Inflammatory macrophage treated with lipopolysaccharide for 4 hours (primary cell): ENCODE data around the gene TULP4.
"Not testable (repeated sequence)": the region's sequence is repeated elsewhere in the genome, so short reads cannot be mapped to it uniquely, and the experiment has no call there.

Experiments
- DNase-seq: peaks from one replicate; pipeline ENCODE4 v3.0.0-alpha.2; 2020

Gene TULP4

DNA sequence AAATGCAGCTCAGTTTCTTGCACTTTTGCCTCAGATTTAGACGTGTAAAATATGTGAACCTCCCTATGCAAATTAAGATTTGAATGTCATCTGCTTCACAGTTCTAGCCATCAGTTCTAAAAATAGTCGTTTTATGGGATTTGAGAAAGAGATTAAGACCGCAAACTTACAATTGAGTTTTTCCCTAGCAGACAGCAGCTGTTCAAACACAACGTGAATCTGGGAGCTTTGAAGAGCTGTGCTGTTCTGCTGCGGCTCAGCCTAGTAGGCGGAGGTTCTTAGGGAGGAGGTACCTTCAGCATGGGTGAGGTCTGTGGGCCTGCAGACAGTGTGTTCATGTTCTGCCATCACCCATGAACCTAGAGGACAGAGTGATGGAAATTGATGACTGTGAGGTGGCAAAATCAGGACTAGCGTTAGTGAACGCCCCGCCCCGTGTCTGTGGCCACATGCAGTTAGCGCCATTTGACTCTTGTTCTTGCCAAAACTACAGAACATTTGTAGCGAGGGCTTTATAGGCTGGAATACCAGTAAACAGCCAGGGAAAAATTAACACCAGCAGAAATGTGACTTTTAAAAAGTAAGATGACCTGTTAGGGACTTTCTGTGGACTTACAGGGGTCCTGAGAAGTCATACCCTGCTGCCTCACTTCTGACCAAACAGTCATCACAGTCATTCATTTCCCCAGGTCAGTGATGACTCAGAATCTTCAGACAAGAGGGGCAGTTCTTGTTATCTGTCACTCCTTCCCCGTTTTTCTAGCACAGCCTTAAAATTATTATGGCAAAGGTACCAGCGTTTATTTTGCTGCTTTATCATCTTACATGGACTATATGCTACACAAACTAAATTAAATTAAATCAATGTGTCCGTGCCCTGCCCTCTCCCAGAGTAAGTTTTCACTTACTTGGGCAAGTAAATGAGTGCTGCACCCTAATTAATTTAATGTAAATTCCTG lies 163.4 kb downstream of the TULP4 start:
- DNase-seq, result peak; percentile 73

DNA sequence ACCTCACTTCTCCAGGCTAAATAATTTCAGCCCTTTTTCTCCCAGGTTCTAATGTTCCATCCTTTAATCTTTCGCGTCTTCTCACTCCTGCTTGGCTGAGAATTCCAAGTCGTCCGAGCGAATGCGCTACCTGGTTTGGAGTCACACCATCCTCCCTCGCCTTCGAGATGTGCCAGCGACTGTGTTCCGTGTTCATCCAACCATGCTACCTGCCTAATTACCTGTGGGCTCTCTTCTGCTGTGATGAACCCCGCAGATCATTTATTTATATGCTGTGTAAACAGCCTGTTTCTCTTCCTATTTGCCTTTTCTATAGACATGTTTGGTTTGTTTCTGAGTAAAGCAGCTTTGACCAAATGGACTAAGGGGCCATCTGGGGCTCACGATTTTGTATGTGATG lies 164.1 kb downstream of the TULP4 start:
- no peak for DNase-seq

- not testable (repeated sequence) for DNase-seq
Observed at GRCh38 chr6:158477722-158478121, 165.5 kb downstream of the TULP4 start.

GRCh38 chr6:158480989-158481388 lies 168.7 kb downstream of the TULP4 start:
- no peak for DNase-seq

- DNase-seq, result no peak
Observed at GRCh38 chr6:158481690-158482473, 169.6 kb downstream of the TULP4 start.

GRCh38 chr6:158485431-158485830 lies 173.2 kb downstream of the TULP4 start:
- no peak for DNase-seq

DNA sequence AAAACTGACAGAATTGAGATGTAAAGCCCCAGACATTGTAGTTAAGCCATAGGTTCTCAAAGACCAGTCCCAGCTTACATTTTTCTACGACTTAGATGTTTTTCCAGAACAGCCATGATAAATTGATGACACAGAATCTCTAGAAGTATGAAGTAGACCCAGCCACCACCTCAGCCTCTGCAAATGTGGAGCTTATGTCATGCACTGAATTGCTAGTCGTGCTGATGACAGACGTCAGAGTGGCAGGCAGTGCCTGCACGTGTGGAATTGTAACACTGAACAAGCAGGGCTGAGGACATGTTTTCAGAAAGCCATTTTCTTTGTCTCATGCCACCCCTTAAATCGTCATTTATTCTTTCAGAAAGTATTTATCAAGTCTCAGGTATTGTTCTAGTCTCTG lies 175.2 kb downstream of the TULP4 start:
- no peak for DNase-seq

DNA sequence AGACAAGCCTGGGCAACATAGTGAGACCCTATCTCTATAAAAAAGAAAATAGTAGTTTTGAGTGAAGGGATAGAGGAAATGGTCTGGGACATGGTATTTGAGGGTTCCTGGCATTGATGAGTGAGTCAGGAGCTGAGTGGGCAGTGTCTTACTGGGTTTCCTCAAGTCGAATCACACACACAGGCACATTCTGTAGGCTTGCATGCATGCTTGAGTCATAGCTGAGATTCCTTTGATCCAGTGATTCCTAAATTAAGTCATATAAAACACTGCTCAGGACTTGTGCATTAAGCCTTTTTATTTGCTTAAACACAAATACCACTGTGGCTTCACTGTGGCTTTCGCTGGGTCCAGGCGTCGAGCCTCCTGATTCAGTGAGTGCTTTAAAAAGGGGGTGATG lies 175.8 kb downstream of the TULP4 start:
- DNase-seq, result peak; percentile 59

- no peak for DNase-seq
Observed at GRCh38 chr6:158489441-158489840, 177.2 kb downstream of the TULP4 start.

- no peak for DNase-seq
Observed at GRCh38 chr6:158492881-158493280, 180.6 kb downstream of the TULP4 start.

DNA sequence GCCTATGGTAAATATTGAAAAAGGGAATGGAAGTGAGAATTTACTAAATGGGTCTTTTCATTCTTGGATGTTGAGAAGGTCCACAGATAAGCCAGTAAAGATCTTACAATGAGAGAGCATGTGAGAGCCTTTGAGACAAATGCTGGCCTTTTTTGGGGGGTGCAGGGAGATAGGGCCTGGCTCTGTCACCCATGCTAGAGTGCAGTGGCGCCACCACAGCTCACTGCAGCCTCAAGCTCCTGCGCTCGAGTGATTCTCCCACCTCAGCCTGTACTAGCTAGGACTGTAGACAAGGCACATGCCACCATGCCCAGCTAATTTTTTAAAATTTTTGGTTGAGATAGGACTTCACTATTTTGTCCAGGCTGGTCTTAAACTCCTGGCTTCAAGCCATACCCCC lies 184.4 kb downstream of the TULP4 start:
- no peak for DNase-seq

GRCh38 chr6:158497620-158498019 lies 185.4 kb downstream of the TULP4 start:
- no peak for DNase-seq

DNA sequence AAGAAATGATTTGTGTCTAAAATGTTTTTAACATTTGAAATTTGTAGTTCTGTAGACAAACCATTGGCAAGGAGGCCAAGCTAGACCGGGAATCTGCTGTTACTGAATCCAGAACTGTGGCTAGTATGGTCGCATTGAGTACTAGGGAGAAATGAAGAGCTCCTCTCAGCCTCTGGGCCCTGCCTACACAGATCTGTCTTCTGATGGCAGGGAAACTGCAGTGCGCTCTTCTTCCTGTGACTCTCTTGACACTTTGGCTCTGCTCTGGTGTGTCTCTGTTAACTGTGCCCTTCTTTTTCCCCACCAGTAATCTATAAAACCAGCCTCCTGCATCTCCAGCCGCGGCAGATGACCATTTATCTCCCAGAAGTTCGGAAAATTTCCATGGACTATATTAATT lies 186.1 kb downstream of the TULP4 start:
- DNase-seq, result no peak

DNA sequence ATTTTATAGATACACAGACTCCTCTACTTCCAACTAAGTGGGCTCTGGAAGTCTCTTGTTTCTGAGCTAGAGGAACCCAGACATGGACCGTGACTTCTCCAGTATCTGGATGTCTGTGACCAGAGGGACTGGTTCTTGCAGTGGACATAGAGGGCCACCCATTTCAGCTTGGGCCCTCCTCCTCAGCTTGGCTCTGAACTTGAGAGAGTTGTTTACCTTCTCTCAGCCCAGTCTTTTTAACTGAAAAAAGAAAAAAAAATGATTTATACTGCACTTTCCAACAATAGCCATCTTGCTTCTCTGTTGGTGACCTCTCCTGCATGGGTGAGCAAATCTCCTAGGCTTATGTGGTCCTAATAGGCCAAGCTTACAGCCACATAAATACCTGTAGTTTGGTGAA lies 187.3 kb downstream of the TULP4 start:
- no peak for DNase-seq

DNA sequence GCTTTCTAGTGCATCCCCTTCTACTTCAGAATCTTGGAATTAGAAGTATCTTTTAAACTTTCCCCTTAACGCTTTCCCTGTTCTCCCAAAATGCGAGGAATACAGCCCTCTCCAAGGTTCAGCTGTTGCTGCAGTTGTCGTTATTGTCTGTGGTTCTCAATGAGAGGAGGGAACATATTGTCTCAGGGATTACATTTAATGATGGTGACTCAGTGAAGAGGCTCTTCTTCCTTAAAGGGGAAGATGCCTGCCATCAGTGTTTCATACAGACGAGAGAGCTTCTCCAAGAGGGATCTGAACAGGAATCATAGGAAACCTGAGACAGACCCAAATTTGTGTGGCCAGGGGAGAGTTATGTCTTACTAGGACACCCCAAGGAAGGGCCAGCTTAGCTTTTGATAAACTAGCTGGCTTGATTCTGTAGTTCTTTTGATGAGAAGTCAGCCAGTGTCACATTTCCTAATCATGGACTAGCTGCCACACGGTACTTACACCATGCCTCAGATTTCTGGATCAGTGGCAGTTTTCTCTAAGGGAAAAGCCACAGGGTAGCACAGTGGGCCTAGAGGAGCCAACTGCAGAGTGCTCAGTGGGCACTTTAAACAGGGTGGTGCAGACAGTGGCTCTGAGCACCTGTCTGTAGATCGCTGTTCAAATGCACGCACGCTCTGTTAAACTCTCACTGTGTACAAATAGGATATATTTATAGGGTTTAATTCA lies 187.9 kb downstream of the TULP4 start:
- no peak for DNase-seq

GRCh38 chr6:158501360-158502262 lies 189.3 kb downstream of the TULP4 start:
- DNase-seq, result no peak

GRCh38 chr6:158502263-158502950 lies 190.1 kb downstream of the TULP4 start:
- no peak for DNase-seq

DNA sequence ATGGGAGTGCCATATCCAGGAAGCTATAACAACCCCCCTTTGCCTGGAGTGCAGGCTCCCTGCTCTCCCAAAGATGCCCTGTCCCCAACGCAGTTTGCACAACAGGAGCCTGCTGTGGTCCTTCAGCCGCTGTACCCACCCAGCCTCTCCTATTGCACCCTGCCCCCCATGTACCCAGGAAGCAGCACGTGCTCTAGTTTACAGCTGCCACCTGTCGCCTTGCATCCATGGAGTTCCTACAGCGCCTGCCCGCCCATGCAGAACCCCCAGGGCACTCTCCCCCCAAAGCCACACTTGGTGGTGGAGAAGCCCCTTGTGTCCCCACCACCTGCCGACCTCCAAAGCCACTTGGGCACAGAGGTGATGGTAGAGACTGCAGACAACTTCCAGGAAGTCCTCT lies 191.0 kb downstream of the TULP4 start:
- DNase-seq, result no peak

- DNase-seq, result no peak
Observed at GRCh38 chr6:158503846-158504245, 191.6 kb downstream of the TULP4 start.

- DNase-seq, result no peak
Observed at GRCh38 chr6:158505194-158505593, 192.9 kb downstream of the TULP4 start.

DNA sequence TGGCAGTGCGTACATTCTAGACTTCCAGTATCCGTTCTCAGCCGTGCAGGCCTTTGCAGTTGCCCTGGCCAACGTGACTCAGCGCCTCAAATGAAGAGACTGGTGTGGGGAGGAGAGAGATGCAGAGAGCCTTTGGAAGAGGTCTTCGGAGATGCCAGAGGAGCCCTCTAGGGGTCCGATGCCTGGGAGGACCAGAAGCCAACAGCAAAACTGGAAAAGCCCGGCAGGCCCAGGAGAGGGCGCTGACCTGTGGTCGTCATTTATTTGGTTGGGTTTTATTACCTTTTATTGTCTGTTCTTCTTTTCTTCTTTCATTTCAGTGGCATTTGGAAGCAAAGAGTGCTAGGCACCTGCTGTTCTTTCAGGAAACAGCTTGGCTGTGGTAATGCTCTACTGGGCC lies 194.3 kb downstream of the TULP4 start:
- no peak for DNase-seq

GRCh38 chr6:158507174-158507573 lies 194.9 kb downstream of the TULP4 start:
- no peak for DNase-seq
